Esophagus squamous epithelium (tissue), 5 donors: ENCODE results near the gene CNTN1. TPM values are rescaled to one million over a fixed set of nuclear protein-coding genes. Genes with fewer than 3 reads are reported as not detected.

Source experiments
- DNase-seq: peaks from one replicate; lab custom pipeline; 2025; lab: John Stamatoyannopoulos, UW
- H3K27ac ChIP-seq, 4 donors: fragments of 200-600 bp; sonication (generic); one replicate each; pipeline ENCODE4 v1.5.1; 2016 to 2019; ENCODE audit warnings: mild to moderate bottlenecking in 1 of 4
- H3K27me3 ChIP-seq, 4 donors: fragments of 200-600 bp; sonication (generic); 1 replicate in 3 of 4; 2 replicates in 1 of 4; pipeline versions ENCODE4 v1.5.1 to v1.6.0; 2017 to 2021; ENCODE audit warnings: antibody characterized with exemption in 1 of 4
- H3K36me3 ChIP-seq, 3 donors: fragments of 200-600 bp; sonication (generic); one replicate each; pipeline ENCODE4 v1.5.1; 2016 to 2019
- H3K4me1 ChIP-seq, 3 donors: fragments of 200-600 bp; sonication (generic); one replicate each; pipeline ENCODE4 v1.5.1; 2017 to 2019
- H3K4me3 ChIP-seq, 4 donors: fragments of 200-600 bp; sonication (generic); 1 replicate in 3 of 4; 2 replicates in 1 of 4; pipeline ENCODE4 v1.5.1; 2016 to 2019; ENCODE audit warnings: mild to moderate bottlenecking in 2 of 4, moderate library complexity in 1 of 4
- H3K9me3 ChIP-seq, 3 donors: fragments of 200-600 bp; sonication (generic); one replicate each; pipeline ENCODE4 v1.5.1; 2016 to 2019
- CTCF ChIP-seq, 6 experiments: fragments of 450-650 bp in 4 of 6; fragments of 200-600 bp in 2 of 6; sonication (generic) in 2 of 6; IDR thresholded peaks; one replicate each; pipeline ENCODE4 v1.5.1; 2016 to 2019; ENCODE audit warnings: antibody characterized with exemption in 6 of 6, mild to moderate bottlenecking in 4 of 6, moderate library complexity in 4 of 6
- POLR2A ChIP-seq, 4 donors: fragments of 450-650 bp; IDR thresholded peaks; one replicate each; pipeline ENCODE4 v1.6.1; 2017; ENCODE audit warnings: antibody characterized with exemption in 4 of 4, mild to moderate bottlenecking in 4 of 4, moderate library complexity in 3 of 4
- WGBS, 2 donors: methylation state at CpG; one replicate each; pipeline ENCODE4 v1.1.5; 2018; 5-methylcytosine and 5-hydroxymethylcytosine counted together
- intact Hi-C: fragments of 100-400 bp; cut with DNase I; formaldehyde crosslinking; loops from one replicate; pipeline ENCODE4 v1.15.0; 2022
- total RNA-seq, 4 donors: library from RNA; depleted of rRNA; stranded (reverse); fragments of >200 nt; gene quantifications; one replicate each; pipeline ENCODE4 v1.1.0, GENCODE V29; 2016
- donor health status: DM: yes; HTN: yes; CAD: no.

The CNTN1 gene
- total RNA-seq, 4 donors from 2014 or later, result 0.83 to 15.7 (median 5.8) TPM

- DNase-seq, result no peak
- intact Hi-C loops, result no loop called here
These were observed 369.0 kb downstream of the CNTN1 start for GRCh38 chr12:41061192-41061591.

DNA sequence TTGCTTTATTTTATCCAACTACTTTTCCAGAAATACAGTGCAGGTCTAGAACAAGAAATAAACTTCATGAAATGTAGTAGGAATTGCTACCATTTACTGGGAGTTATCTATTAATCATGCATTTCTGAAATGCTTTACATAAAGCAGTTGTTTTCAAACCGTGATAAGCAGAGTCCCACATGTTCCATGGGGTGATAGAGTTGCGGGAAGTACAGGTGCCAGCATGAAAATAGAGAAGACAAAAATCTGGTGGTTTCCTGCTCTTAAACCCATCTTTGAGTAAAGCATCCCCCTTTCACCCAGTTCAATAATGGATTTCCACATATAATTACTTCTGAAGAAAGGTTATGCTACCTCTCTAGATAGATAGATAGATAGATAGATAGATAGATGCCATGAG is 372.2 kb downstream of the CNTN1 start:
- 81 to 84% methylated on average over 2 of the region's 2 CpGs for WGBS, 2 donors
- Histone ChIP-seq H3K27ac (no peak overlapping the region), H3K36me3 (no peaks in the 10 kb centered on the region), H3K4me3 (no peak overlapping the region), H3K4me1 (no peaks in the 10 kb centered on the region), H3K27me3 (no peaks in the 10 kb centered on the region), H3K9me3 (no peaks in the 10 kb centered on the region)
- intact Hi-C loops, result no loop called here
- TF ChIP-seq CTCF (IDR thresholded peaks at IDR 0.05), result no peak
- no peak for TF ChIP-seq POLR2A (IDR thresholded peaks at IDR 0.05)
- DNase-seq, result no peak

More at GRCh38 chr12:41061192-41061591, 369.0 kb downstream of the CNTN1 start:
- Histone ChIP-seq H3K27ac (no peak overlapping the region), H3K4me3 (no peak overlapping the region), H3K9me3 (no peaks in the 10 kb centered on the region), H3K36me3 (no peaks in the 10 kb centered on the region), H3K4me1 (no peaks in the 10 kb centered on the region), H3K27me3 (no peaks in the 10 kb centered on the region)
- no peak for TF ChIP-seq CTCF (IDR thresholded peaks at IDR 0.05)
- 41 to 67% methylated on average over 2 of the region's 2 CpGs for WGBS, 2 donors

GRCh38 chr12:41067941-41068645 is 375.9 kb downstream of the CNTN1 start:
- Histone ChIP-seq H3K9me3 (no peaks in the 10 kb centered on the region), H3K4me3 (no peak overlapping the region), H3K27ac (no peak overlapping the region), H3K4me1 (no peaks in the 10 kb centered on the region), H3K36me3 (no peaks in the 10 kb centered on the region), H3K27me3 (no peaks in the 10 kb centered on the region)
- WGBS, 2 donors, result 56 to 60% methylated on average over 3 of the region's 3 CpGs
- TF ChIP-seq POLR2A (IDR thresholded peaks at IDR 0.05) (no peak), CTCF (IDR thresholded peaks at IDR 0.05) (no peak)
- intact Hi-C loops, result no loop called here
- no peak for DNase-seq

- Histone ChIP-seq H3K4me1 (peaks cover 0 to 9% (median 0%) of the 10 kb centered on the region in 3 donors), H3K36me3 (no peaks in the 10 kb centered on the region), H3K4me3 (no peak overlapping the region), H3K9me3 (peaks cover 0 to 4% (median 0%) of the 10 kb centered on the region in 3 donors), H3K27ac (no peak overlapping the region), H3K27me3 (no peaks in the 10 kb centered on the region)
- 67 to 71% methylated on average over 5 of the region's 5 CpGs for WGBS, 2 donors
- no peak for DNase-seq
- intact Hi-C loops, result no loop called here
- TF ChIP-seq CTCF (IDR thresholded peaks at IDR 0.05) (no peak), POLR2A (IDR thresholded peaks at IDR 0.05) (no peak)
These were observed 381.6 kb downstream of the CNTN1 start for GRCh38 chr12:41073633-41074472.

- intact Hi-C loops, result no loop called here
- WGBS, 2 donors, result 73 to 85% methylated on average over 3 of the region's 3 CpGs
- H3K36me3 ChIP-seq, result no peaks in the 10 kb centered on the region
- peaks cover 0 to 9% (median 0%) of the 10 kb centered on the region in 3 donors for H3K4me1 ChIP-seq
- peaks cover 0 to 4% (median 0%) of the 10 kb centered on the region in 3 donors for H3K9me3 ChIP-seq
- H3K27me3 ChIP-seq, result no peaks in the 10 kb centered on the region
- H3K27ac ChIP-seq, result no peak overlapping the region
- TF ChIP-seq POLR2A (IDR thresholded peaks at IDR 0.05), result no peak
- TF ChIP-seq CTCF (IDR thresholded peaks at IDR 0.05), result no peak
- no peak overlapping the region for H3K4me3 ChIP-seq
- DNase-seq, result no peak
These were observed 382.2 kb downstream of the CNTN1 start for GRCh38 chr12:41074473-41074769.
